Heart right ventricle (tissue), 16 donors: Measurements from ENCODE around the gene ROBO1. TPM values are rescaled to one million over a fixed set of nuclear protein-coding genes. Genes with fewer than 3 reads are reported as not detected.

ENCODE experiments used
- ATAC-seq, 8 donors: fragments of 200-7000 bp; cut with Tn5 transposase; one replicate each; pipeline ENCODE4 v1.9.1; 2020; ENCODE audit warnings: mild to moderate bottlenecking in 8 of 8, moderate library complexity in 8 of 8, moderate number of reproducible peaks in 1 of 8
- DNase-seq, 2 donors: peaks; one replicate each; pipeline ENCODE4 v3.0.0-alpha.2; 2020
- H3K27ac ChIP-seq, 10 donors: fragments of 200-600 bp; sonication (generic) in 2 of 10; one replicate each; pipeline versions ENCODE4 v1.5.0 to v1.8.0; 2020 to 2022; ENCODE audit warnings: mild to moderate bottlenecking in 3 of 10
- H3K27me3 ChIP-seq, 7 donors: fragments of 200-600 bp; one replicate each; pipeline ENCODE4 v1.8.0; 2021 to 2022; ENCODE audit warnings: mild to moderate bottlenecking in 2 of 7
- H3K36me3 ChIP-seq, 9 donors: fragments of 200-600 bp; sonication (generic) in 1 of 9; one replicate each; pipeline versions ENCODE4 v1.5.0 to v1.8.0; 2020 to 2022; ENCODE audit warnings: mild to moderate bottlenecking in 2 of 9
- H3K4me1 ChIP-seq, 9 donors: fragments of 200-600 bp; sonication (generic) in 1 of 9; one replicate each; pipeline versions ENCODE4 v1.5.0 to v1.8.0; 2020 to 2022; ENCODE audit warnings: mild to moderate bottlenecking in 4 of 9
- H3K4me3 ChIP-seq, 10 donors: fragments of 200-600 bp; sonication (generic) in 2 of 10; one replicate each; pipeline versions ENCODE4 v1.5.0 to v1.8.0; 2020 to 2022; ENCODE audit warnings: mild to moderate bottlenecking in 7 of 10, moderate library complexity in 2 of 10
- H3K9me3 ChIP-seq, 11 donors: fragments of 200-600 bp in 10 of 11; sonication (generic) in 2 of 11; one replicate each; pipeline versions ENCODE4 v1.5.0 to v1.8.0; 2013 to 2022; ENCODE audit warnings: mild to moderate bottlenecking in 2 of 11, control low read depth in 1 of 11, moderate library complexity in 1 of 11
- CTCF ChIP-seq, 9 donors: fragments of 200-600 bp; sonication (generic) in 2 of 9; IDR thresholded peaks; one replicate each; pipeline versions ENCODE4 v1.5.0 to v1.8.0; 2021 to 2022; ENCODE audit warnings: antibody characterized with exemption in 9 of 9, mild to moderate bottlenecking in 5 of 9, moderate library complexity in 1 of 9
- WGBS, 2 donors: extraction: QIAGEN DNeasy Blood & Tissue Kit; methylation state at CpG; one replicate each; pipeline ENCODE4 v1.1.7; 2013; ENCODE audit warnings: inconsistent platforms in 1 of 2; 5-methylcytosine and 5-hydroxymethylcytosine counted together
- intact Hi-C, 10 donors: fragments of 100-400 bp; cut with DNase I; formaldehyde crosslinking; loops; one replicate each; pipeline versions ENCODE4 v1.11.1 to v1.14.2; 2022
- polyA plus RNA-seq, 2 donors: library from polyadenylated mRNA; stranded (reverse); fragments of 200-250 nt; gene quantifications; one replicate each; pipeline ENCODE4 v1.2.3, GENCODE V29; 2013
- total RNA-seq, 10 donors: library from RNA; stranded (reverse); fragmentation: NEBNext Ultra II Directional in 3 of 10; extraction: Animal tissue kit (Norgen Biotek cat#: 25700) in 3 of 10; gene quantifications; one replicate each; pipeline versions ENCODE4 v1.2.1 to v1.2.4, GENCODE V29; 2021 to 2023
- donor health status: Arrhythmogenic right ventricular cardiomyopathy.
- donor health status: ischemic (EF 13 %, LVEDD 7.1; RV severe dilation, severe dysfunction).
- donor health status: healthy with polysubstance abuse.
- donor health status: DM: no; HTN: yes; CAD: no.
- donor health status: DM: no; HTN: no; CAD: no.
- donor health status: ischemic (EF 25% LVEDD 6.9; RV normal size, moderate dysfunction).
- donor health status: ischemic (EF 25% LVEDD 5.7; RV mildly dilated, moderate dysfunction).
- donor health status: healthy.
- donor health status: DM: yes; HTN: yes; CAD: no.
- donor health status: Ischemic cardiomyopathy.
- donor health status: ischemic (EF 35%, LVEDD 5.7; RV mildly dilated, moderate dysfunction).
- donor health status: nonischemic (EF 11% LVEDD 7.7; RV severe dilation, severe dysfunction).
- donor health status: DM: yes; HTN: yes; CAD: no.
- donor health status: PGD.
- donor health status: ischemic (EF 29% LVEDD 5.4; RV normal size, mild dysfunction).
- donor health status: nonischemic (EF 23%, LVEDD 6.1; RV moderate dilation, normal function).

The ROBO1 gene
- total and polyA plus RNA-seq, 12 donors, result 2.8 to 13.9 (median 5.6) TPM

- no peaks in the 10 kb centered on the region for H3K4me1 ChIP-seq
- no peaks in the 10 kb centered on the region for H3K9me3 ChIP-seq
- no peaks in the 10 kb centered on the region for H3K27me3 ChIP-seq
- H3K4me3 ChIP-seq, result no peak overlapping the region
- 91 to 95% methylated on average over 2 of the region's 2 CpGs for WGBS, 2 donors
- ATAC-seq, result no peak
- H3K27ac ChIP-seq, result no peak overlapping the region
- H3K36me3 ChIP-seq, result no peaks in the 10 kb centered on the region
- no peak for DNase-seq
- intact Hi-C loops, result no loop called here
- TF ChIP-seq CTCF (IDR thresholded peaks at IDR 0.05), result no peak
Observed at GRCh38 chr3:79109754-79110153, 658.0 kb downstream of the ROBO1 start.

GRCh38 chr3:79103307-79103706 lies 664.5 kb downstream of the ROBO1 start:
- H3K27me3 ChIP-seq, result no peaks in the 10 kb centered on the region
- H3K27ac ChIP-seq, result no peak overlapping the region
- no peaks in the 10 kb centered on the region for H3K36me3 ChIP-seq
- no peaks in the 10 kb centered on the region for H3K9me3 ChIP-seq
- ATAC-seq (no peak), DNase-seq (no peak)
- WGBS, 2 donors, result 90 to 93% methylated on average over 5 of the region's 5 CpGs
- TF ChIP-seq CTCF (IDR thresholded peaks at IDR 0.05), result no peak
- no peak overlapping the region for H3K4me3 ChIP-seq
- intact Hi-C loops, result no loop called here
- no peaks in the 10 kb centered on the region for H3K4me1 ChIP-seq

GRCh38 chr3:79097964-79098660 lies 669.7 kb downstream of the ROBO1 start:
- Histone ChIP-seq H3K4me1 (no peaks in the 10 kb centered on the region), H3K36me3 (no peaks in the 10 kb centered on the region), H3K27ac (no peak overlapping the region), H3K27me3 (no peaks in the 10 kb centered on the region), H3K4me3 (no peak overlapping the region), H3K9me3 (peaks cover 0 to 3% (median 0%) of the 10 kb centered on the region in 11 donors)
- ATAC-seq, result no peak
- intact Hi-C loops, result no loop called here
- TF ChIP-seq CTCF (IDR thresholded peaks at IDR 0.05), result no peak
- no peak for DNase-seq
- WGBS, 2 donors, result 57 to 74% methylated on average over 1 of the region's 1 CpG

- Histone ChIP-seq H3K27me3 (no peaks in the 10 kb centered on the region), H3K4me3 (no peak overlapping the region), H3K36me3 (no peaks in the 10 kb centered on the region), H3K27ac (no peak overlapping the region), H3K9me3 (peaks cover 0 to 3% (median 0%) of the 10 kb centered on the region in 11 donors), H3K4me1 (no peaks in the 10 kb centered on the region)
- no peak for DNase-seq
- ATAC-seq, result no peak
- intact Hi-C loops, result no loop called here
- TF ChIP-seq CTCF (IDR thresholded peaks at IDR 0.05), result no peak
Observed at GRCh38 chr3:79094654-79095053, 673.1 kb downstream of the ROBO1 start.
